Panc1 (cell line): ENCODE data around the gene SCN10A.

Experiments used
- POLR2AphosphoS5 ChIP-seq: IDR thresholded peaks from 2 replicates; pipeline ENCODE4 v1.6.1; 2012; ENCODE audit warnings: mild to moderate bottlenecking, low read depth, low read length, moderate library complexity
- SIN3A ChIP-seq: IDR thresholded peaks from 2 replicates; pipeline ENCODE4 v1.6.1; 2012; ENCODE audit warnings: low read depth, mild to moderate bottlenecking, low read length, moderate library complexity, borderline replicate concordance; ENCODE audit not compliant: insufficient read depth
- TCF7L2 ChIP-seq: IDR thresholded peaks from 2 replicates; pipeline ENCODE4 v1.6.1; 2011; ENCODE audit warnings: mild to moderate bottlenecking, low read depth, low read length, inconsistent platforms
- TF ChIP-seq, protein P1 (sequence below): fragments of 450-650 bp; IDR thresholded peaks from 2 replicates; pipeline ENCODE4 v1.5.1; 2017; ENCODE audit warnings: mild to moderate bottlenecking
- TF ChIP-seq, protein P2 (sequence below), 2 experiments: IDR thresholded peaks; 2 replicates each; pipeline ENCODE4 v1.6.1; 2011 to 2012; ENCODE audit warnings: low read depth in 2 of 2, control low read depth in 1 of 2, low read length in 1 of 2, mild to moderate bottlenecking in 1 of 2, moderate library complexity in 1 of 2; ENCODE audit not compliant: insufficient read depth in 1 of 2

DNA sequence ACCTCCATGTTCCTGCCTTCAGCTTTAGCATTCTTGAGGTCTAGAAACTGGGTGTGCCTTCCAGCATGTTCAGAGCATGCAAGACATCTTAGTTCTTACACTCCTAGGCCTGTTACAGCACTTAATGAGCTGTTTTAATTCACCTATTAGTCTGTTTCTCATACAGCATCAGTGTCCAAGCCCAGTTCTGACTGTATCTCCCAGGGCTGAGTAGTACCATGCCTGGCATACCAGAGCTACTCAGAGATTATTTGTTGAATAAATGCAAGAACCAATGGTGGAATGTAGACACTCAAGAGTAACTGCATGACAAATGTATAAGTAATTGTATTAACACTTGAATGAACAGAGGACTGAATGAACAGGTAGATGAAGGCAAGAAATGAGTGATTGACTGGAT is 104.7 kb downstream of the SCN10A start:
- TF ChIP-seq, protein P1, sequence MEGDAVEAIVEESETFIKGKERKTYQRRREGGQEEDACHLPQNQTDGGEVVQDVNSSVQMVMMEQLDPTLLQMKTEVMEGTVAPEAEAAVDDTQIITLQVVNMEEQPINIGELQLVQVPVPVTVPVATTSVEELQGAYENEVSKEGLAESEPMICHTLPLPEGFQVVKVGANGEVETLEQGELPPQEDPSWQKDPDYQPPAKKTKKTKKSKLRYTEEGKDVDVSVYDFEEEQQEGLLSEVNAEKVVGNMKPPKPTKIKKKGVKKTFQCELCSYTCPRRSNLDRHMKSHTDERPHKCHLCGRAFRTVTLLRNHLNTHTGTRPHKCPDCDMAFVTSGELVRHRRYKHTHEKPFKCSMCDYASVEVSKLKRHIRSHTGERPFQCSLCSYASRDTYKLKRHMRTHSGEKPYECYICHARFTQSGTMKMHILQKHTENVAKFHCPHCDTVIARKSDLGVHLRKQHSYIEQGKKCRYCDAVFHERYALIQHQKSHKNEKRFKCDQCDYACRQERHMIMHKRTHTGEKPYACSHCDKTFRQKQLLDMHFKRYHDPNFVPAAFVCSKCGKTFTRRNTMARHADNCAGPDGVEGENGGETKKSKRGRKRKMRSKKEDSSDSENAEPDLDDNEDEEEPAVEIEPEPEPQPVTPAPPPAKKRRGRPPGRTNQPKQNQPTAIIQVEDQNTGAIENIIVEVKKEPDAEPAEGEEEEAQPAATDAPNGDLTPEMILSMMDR, result no peak
- TF ChIP-seq SIN3A, result no peak
- TF ChIP-seq TCF7L2, result no peak
- TF ChIP-seq, protein P2, sequence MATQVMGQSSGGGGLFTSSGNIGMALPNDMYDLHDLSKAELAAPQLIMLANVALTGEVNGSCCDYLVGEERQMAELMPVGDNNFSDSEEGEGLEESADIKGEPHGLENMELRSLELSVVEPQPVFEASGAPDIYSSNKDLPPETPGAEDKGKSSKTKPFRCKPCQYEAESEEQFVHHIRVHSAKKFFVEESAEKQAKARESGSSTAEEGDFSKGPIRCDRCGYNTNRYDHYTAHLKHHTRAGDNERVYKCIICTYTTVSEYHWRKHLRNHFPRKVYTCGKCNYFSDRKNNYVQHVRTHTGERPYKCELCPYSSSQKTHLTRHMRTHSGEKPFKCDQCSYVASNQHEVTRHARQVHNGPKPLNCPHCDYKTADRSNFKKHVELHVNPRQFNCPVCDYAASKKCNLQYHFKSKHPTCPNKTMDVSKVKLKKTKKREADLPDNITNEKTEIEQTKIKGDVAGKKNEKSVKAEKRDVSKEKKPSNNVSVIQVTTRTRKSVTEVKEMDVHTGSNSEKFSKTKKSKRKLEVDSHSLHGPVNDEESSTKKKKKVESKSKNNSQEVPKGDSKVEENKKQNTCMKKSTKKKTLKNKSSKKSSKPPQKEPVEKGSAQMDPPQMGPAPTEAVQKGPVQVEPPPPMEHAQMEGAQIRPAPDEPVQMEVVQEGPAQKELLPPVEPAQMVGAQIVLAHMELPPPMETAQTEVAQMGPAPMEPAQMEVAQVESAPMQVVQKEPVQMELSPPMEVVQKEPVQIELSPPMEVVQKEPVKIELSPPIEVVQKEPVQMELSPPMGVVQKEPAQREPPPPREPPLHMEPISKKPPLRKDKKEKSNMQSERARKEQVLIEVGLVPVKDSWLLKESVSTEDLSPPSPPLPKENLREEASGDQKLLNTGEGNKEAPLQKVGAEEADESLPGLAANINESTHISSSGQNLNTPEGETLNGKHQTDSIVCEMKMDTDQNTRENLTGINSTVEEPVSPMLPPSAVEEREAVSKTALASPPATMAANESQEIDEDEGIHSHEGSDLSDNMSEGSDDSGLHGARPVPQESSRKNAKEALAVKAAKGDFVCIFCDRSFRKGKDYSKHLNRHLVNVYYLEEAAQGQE (IDR thresholded peaks at IDR 0.05; ENCODE audit: insufficient read depth in 1 of 2, low read depth in 2 of 2, low read length in 1 of 2), result no peak
- no peak for TF ChIP-seq POLR2AphosphoS5
